MCF 10A (cell line): ENCODE results near the gene JUND. TPM values are rescaled to one million over a fixed set of nuclear protein-coding genes. Genes with fewer than 3 reads are reported as not detected.

Source experiments
- BruUV-seq: library from RNA; stranded (reverse); fragments of 400-500 nt; replicated peaks from 2 replicates; lab custom pipeline; 2021; lab: Mats Ljungman, UMichigan
- CTCF ChIA-PET: fragments of 300-600 bp; sonication (Branson Sonifier 250); formaldehyde crosslinking; extraction: SDS; loops from one replicate; lab custom pipeline; 2021; ENCODE audit warnings: antibody characterized with exemption, inconsistent platforms; lab: Yijun Ruan, JAX
- POLR2A ChIA-PET: fragments of 300-600, 350-650 bp; sonication (Branson Sonifier 250); formaldehyde crosslinking; extraction: SDS; loops from one replicate; lab custom pipeline; 2020; ENCODE audit warnings: antibody characterized with exemption, inconsistent platforms; lab: Yijun Ruan, JAX
- DNase-seq: peaks from one replicate; pipeline ENCODE4 v3.0.0-alpha.2; 2018; ENCODE audit not compliant: unreplicated experiment
- H3K27ac Mint-ChIP-seq: one replicate; pipeline ENCODE4 v1.8.0; 2022; ENCODE audit warnings: mild to moderate bottlenecking, low read depth, mixed read lengths; ENCODE audit not compliant: unreplicated experiment
- H3K27me3 Mint-ChIP-seq: one replicate; pipeline ENCODE4 v1.8.0; 2022; ENCODE audit warnings: mixed read lengths; ENCODE audit not compliant: insufficient read depth, unreplicated experiment
- H3K36me3 Mint-ChIP-seq: one replicate; pipeline ENCODE4 v1.8.0; 2022; ENCODE audit warnings: mild to moderate bottlenecking, moderate library complexity, mixed read lengths; ENCODE audit not compliant: insufficient read depth, unreplicated experiment
- H3K4me1 Mint-ChIP-seq: one replicate; pipeline ENCODE4 v1.8.0; 2022; ENCODE audit warnings: mixed read lengths; ENCODE audit not compliant: insufficient read depth, unreplicated experiment
- H3K4me3 Mint-ChIP-seq: one replicate; pipeline ENCODE4 v1.8.0; 2022; ENCODE audit warnings: mild to moderate bottlenecking, moderate library complexity, mixed read lengths; ENCODE audit not compliant: unreplicated experiment
- H3K9me3 Mint-ChIP-seq: one replicate; pipeline ENCODE4 v1.8.0; 2022; ENCODE audit warnings: mixed read lengths; ENCODE audit not compliant: unreplicated experiment
- CTCF ChIP-seq: fragments of 200-600 bp; IDR thresholded peaks from one replicate; pipeline ENCODE4 v1.8.0; 2022; ENCODE audit warnings: antibody characterized with exemption, mild to moderate bottlenecking; ENCODE audit not compliant: unreplicated experiment
- intact Hi-C: fragments of 100-400 bp; cut with micrococcal nuclease; formaldehyde crosslinking; loops from 2 replicates; pipeline ENCODE4 v1.14.1; 2022
- total RNA-seq: library from RNA; stranded (reverse); gene quantifications from 2 replicates; pipeline ENCODE4 v1.2.3, GENCODE V29; 2022

JUND gene
- total RNA-seq, 1 experiment from 2014 or later: 120 TPM

DNA sequence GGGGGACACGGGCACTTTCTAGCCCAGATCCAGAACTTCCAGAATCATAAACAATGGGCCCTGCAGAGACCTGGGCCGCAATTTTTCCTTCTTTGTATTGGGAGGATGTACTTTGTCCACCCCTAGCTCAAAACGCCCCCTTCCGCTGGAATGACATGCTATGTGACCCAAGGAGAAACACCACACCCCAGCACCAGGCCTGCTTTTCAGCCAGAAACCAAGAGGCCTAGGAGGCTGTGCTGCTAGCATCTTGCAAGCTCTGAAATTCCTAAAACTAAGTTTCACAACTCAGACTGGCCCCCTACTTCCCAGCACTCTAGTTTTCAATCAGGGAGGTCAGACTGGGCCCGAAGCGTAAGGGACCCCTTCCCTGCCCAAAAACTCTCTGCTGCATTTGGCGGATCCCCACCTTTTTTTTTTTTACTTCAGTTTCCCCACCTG lies 40.9 kb upstream of the JUND start:
- H3K4me3 Mint-ChIP-seq: peak overlapping the region; percentile 83
- no peak for TF ChIP-seq CTCF
- intact Hi-C loops: loop anchor here (10.0 kb wide), 1 partner anchor 208 kb away; no protein-coding TSS in a partner anchor
- H3K4me1 Mint-ChIP-seq: peaks cover 33% of the 10 kb centered on the region
- no peaks in the 10 kb centered on the region for H3K9me3 Mint-ChIP-seq
- POLR2A ChIA-PET: interaction anchor here (0.5 to 5.2 kb wide), 26 partner anchors 10 to 1141 kb away, joined by 3 to 175 read pairs (median 4); partner anchors contain the start of genes IQCN, JUND, MPV17L2 and PGPEP1
- CTCF ChIA-PET: interaction anchor here (0.5 to 4.0 kb wide), 15 partner anchors 10 to 1107 kb away, joined by 3 to 40 read pairs (median 3); no protein-coding TSS in a partner anchor
- peak overlapping the region; percentile 77 for H3K27ac Mint-ChIP-seq
- TSS peak; percentile 61 for BruUV-seq
- peaks cover 8% of the 10 kb centered on the region for H3K36me3 Mint-ChIP-seq
- DNase-seq: peak; percentile 57
- H3K27me3 Mint-ChIP-seq: no peaks in the 10 kb centered on the region

DNA sequence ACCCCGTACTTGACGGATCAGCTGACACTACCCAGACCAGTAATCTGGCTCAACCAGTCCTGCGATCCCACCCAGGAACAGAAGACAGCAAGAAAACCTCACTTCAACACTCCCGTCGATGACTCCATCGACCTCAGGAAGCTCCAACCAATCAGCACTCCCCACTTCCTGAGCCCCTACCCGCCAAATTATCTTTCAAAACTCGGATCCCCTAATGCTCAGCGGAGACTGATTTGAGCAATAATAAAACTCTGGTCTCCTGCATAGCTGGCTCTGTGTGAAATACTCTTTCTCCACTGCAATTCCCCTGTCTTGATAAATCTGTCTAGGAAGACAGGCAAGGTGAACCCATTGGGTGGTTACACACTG lies 40.3 kb upstream of the JUND start:
- ChIA-PET CTCF (interaction anchor here (0.6 to 4.0 kb wide), 12 partner anchors 9 to 1106 kb away, joined by 3 to 40 read pairs (median 4); no protein-coding TSS in a partner anchor), POLR2A (interaction anchor here (1.0 to 5.2 kb wide), 14 partner anchors 9 to 267 kb away, joined by 3 to 175 read pairs (median 9); partner anchors contain the start of genes IQCN, JUND, MPV17L2 and PGPEP1)
- Mint-ChIP-seq H3K4me3 (peak overlapping the region; percentile 83), H3K9me3 (no peaks in the 10 kb centered on the region), H3K4me1 (peaks cover 33% of the 10 kb centered on the region), H3K36me3 (peaks cover 8% of the 10 kb centered on the region), H3K27ac (peak overlapping the region; percentile 77), H3K27me3 (no peaks in the 10 kb centered on the region)
- intact Hi-C loops: loop anchor here (10.0 kb wide), 1 partner anchor 207 kb away; no protein-coding TSS in a partner anchor
- no peak for TF ChIP-seq CTCF
- no TSS peak for BruUV-seq
- no peak for DNase-seq

GRCh38 chr19:18320865-18321733 lies 39.7 kb upstream of the JUND start:
- intact Hi-C loops: loop anchor here (10.0 kb wide), 1 partner anchor 206 kb away; no protein-coding TSS in a partner anchor
- Mint-ChIP-seq H3K9me3 (no peaks in the 10 kb centered on the region), H3K27ac (peak overlapping the region; percentile 77), H3K36me3 (peaks cover 8% of the 10 kb centered on the region), H3K27me3 (no peaks in the 10 kb centered on the region), H3K4me1 (peaks cover 33% of the 10 kb centered on the region), H3K4me3 (peak overlapping the region; percentile 83)
- ChIA-PET POLR2A (interaction anchor here (0.5 to 5.2 kb wide), 8 partner anchors 7 to 194 kb away, joined by 3 to 175 read pairs (median 16); partner anchors contain the start of genes JUND, MPV17L2 and PGPEP1), CTCF (interaction anchor here (0.7 to 4.0 kb wide), 8 partner anchors 8 to 208 kb away, joined by 3 to 40 read pairs (median 4); no protein-coding TSS in a partner anchor)
- BruUV-seq: no TSS peak
- TF ChIP-seq CTCF: no peak
- DNase-seq: no peak
